GM21529 (cell line): ENCODE results near the gene SCN1B.
"Not testable (repeated sequence)": the region's sequence is repeated elsewhere in the genome, so short reads cannot be mapped to it uniquely, and the experiment has no call there.

Experiments
- ATAC-seq: cut with Tn5 transposase; IDR thresholded peaks from one replicate; pipeline ENCODE4 v1.9.1; 2021; ENCODE audit not compliant: unreplicated experiment

SCN1B gene

GRCh38 chr19:35034588-35035382 lies 4.5 kb downstream of the SCN1B start:
- ATAC-seq = no peak

- ATAC-seq = no peak
These were observed 7.7 kb downstream of the SCN1B start for GRCh38 chr19:35037716-35038622.

DNA sequence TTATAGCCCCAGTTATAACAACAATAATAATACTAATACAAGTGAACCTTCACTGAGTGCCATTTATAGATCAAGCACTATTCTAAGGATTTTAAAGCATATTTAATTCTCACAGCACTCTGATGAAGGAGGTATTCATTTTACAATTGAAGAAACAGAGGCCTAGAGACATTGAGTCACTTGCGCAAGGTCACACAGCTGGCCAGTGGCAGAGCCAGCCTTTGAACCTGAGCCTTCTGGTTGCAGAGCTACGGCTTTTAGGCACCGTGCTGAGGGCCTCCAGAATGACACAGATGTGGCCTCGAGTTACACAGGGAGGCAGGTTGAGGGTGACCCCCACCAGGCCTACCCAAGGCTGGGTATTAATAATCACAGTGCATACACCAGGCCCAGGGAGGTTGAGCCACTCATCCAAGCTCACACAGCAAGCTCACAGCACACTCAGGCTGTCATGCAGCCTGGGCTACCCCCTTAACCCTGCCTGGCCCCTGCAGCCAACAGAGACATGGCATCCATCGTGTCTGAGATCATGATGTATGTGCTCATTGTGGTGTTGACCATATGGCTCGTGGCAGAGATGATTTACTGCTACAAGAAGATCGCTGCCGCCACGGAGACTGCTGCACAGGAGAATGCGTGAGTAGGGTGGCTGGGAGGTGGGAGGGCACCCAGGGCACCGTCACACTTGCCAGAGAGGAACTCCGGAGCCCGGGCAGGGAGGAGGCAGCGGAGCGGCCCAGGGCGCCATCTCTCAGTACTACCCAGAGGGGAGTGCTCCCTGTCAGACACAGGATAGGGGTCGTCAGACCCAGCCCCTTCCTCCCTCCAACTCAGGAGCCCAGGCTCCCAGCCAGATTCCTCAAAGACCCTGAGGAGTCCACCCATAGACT lies 8.6 kb downstream of the SCN1B start:
- no peak for ATAC-seq

DNA sequence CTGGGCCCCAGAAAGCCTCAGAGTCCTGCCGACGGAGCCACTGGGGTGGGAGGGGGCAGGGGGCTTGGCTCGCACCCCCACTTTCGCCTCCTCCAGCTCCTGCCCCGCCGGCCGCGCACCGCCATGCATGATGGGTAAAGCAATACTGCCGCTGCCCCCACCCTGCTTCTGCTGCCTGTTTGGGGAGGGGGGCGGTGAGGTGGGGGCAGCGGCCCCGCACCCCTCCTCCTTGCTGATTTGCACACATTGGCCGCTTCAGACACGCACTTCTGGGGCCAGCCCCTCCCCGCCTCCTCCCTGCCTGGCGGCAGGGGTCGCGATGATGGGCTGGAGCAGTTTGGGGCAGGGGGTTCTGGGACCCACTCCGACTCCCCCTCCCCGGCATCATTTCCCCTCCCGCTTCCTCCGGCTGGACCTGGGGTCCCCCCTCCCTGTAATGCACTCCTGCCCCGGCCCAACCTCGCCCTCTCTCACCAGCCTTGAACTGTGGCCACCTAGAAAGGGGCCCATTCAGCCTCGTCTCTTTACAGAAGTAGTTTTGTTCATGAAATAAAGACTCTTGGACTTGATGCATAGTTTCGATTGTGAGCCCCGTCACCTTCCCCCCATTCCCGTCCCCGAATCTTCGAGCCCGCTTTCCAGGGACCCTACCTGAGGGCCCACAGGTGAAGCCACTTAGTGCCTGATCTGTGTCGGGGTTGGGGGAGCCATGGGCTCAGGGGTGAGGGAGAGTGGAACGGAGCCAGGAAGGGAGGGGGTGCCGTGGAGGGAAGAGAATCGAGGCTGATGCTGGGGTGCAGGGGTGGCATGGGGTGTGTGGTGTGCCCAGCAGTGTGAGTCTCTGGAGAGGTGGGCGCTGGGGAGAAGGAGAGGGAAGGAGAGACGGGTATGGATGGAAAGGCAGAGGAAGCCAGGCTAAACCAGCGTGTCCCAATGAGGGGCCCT lies 9.9 kb downstream of the SCN1B start:
- no peak for ATAC-seq

DNA sequence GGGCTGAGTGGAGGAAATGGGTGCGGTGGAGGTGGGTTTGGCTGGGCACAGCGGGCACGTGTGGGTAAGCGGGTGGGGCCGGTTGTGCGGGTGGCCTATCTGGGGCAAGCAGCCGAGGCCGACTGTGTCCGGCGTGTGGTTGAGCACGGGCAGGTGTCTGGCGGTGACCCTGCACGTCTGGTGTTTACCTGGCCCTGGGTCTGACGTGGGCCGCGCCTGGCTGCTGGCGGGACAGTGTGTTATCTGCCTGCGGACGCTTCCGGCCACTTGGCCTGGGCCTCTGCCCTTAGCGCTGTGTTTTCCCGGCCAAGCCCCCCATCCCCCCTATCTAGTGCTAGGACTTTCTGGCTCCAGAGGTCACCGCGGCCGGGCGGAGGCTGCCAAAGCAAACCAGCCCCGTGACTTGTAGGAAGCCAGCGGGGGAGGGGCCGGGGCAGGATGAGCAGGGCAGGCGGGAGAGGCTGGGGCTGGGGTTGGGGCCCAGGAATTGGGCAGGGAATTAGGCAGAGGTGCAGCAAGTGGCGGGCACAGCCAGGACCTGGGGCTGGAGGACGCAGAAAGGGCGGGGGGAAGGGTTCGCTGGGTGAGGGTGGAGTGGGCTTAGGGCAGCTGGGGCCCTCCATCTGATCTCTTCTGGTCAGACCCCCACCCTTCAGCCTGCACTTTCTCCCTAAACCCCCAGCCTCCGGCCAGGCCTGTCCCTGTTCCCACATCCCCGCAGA lies 10.7 kb downstream of the SCN1B start:
- no peak for ATAC-seq

- no peak for ATAC-seq
These were observed 11.3 kb downstream of the SCN1B start, which contains the start of gene HPN for GRCh38 chr19:35041548-35042055. Gene HPN (plus strand): TSS chr19:35041721. CDS start chr19:35042507, 786 bp downstream.

GRCh38 chr19:35042056-35042730 lies 11.9 kb downstream of the SCN1B start:
- ATAC-seq = no peak

DNA sequence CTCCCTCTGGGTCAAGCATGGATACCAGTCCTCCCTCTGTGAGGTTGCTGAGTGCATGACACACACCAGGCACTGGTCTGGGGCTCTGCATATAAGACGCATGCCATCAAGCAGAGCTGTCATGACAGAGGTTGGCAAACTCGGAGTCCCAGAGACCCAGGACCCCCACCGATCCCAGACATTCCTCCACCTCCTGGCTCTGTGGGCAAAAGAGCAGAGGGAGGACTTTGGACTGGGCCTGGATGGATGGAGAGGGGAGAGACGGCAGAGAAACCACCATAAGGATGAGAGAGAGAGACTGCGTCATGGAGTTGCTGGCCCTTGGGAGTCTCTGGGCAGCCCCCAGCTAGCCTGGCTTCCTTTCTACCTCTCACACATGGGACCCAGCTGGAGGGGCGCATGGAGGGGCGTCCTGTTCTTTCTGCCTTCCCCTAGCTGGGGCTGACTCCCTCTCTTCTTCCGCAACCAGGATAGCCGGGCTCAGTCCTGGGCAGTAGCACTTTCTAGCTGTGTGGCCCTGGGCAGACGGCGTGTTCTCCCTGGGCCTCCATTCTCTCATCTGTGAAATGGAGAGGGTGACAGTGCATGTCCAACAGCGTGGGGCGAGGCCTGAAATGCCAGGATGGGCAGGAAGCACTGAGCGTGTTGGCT lies 12.8 kb downstream of the SCN1B start:
- no peak for ATAC-seq

- no peak for ATAC-seq
These were observed 13.6 kb downstream of the SCN1B start for GRCh38 chr19:35043906-35044305.

DNA sequence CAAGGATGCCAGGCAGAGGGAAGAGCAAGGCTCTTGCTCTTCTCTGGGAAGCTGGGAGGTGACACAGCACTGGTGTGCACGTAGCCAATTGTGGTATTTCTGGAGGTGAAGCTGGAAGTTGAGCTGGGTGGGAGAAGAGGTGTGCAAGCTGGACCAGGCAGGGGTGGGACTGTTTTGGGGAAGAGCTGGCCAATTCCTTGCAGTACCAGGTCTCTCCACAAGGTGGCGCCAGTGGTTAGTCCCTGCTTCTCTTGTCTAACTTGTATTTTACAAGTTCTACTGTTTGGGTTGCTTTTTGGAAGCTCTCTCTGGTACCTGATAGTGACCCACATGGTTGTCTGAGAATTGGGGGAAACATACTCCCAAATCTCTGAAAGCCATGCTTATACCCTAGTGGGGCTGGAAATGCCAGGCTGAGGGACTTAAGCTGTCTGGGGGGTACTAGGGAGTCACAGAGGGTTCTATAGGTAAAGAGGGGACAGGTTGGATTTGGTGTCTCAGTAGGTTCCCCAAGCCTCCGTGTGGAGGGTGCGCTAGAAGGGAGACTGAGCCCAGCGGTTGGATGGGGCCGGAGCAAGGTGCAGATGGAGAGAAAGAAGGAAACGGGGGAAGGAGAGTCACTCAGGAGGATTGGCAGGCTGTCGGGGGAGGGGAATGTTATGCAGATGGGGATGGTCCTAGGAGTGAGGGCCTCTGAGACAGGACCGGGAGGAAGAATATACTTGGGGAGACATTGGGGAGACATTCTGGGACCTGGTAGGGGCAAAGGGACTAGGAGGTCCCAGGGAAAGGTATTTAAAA lies 14.2 kb downstream of the SCN1B start:
- no peak for ATAC-seq

GRCh38 chr19:35045667-35046300 lies 15.5 kb downstream of the SCN1B start:
- peak; percentile 70 for ATAC-seq

DNA sequence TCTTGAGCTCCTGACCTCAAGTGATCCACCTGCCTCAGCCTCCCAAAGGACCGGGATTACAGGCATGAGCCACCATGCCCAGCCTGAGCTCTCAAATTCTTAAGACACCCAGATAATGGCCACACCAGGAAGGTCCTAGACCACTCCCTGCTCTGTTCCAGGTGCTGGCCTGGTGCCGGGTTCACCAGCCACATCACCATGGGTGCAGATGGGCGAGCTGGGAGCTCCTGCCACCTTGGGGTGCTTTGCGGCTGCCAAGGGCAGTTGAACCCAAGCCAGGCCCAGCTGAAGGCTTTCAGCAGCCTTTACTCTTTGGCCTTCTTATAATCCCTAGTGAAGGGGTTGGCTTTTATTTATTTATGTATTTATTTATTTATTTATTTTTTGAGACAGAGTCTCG lies 16.2 kb downstream of the SCN1B start:
- ATAC-seq = no peak

GRCh38 chr19:35048911-35049411 lies 18.7 kb downstream of the SCN1B start:
- no peak for ATAC-seq

- ATAC-seq = no peak
These were observed 19.2 kb downstream of the SCN1B start for GRCh38 chr19:35049456-35049855.

DNA sequence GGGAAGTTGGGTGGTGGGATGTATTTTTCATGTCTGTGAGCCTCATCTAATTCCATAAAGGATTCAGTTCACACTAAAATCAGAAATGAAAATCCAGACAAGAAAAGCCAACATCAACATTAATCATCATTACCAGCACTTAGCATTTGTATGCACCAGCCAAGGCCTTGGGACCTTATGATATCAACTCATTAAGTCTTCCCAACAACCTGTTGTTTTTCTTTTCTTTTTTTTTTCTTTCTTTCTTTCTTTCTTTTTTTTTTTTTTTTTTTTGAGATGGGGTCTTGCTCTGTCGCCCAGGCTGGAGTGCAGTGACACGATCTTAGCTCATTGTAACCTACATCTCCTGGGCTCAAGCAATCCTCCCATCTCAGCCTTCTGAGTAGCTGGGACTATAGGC lies 20.4 kb downstream of the SCN1B start:
- not testable (repeated sequence) for ATAC-seq

GRCh38 chr19:35051268-35051667 lies 21.0 kb downstream of the SCN1B start:
- not testable (repeated sequence) for ATAC-seq
